Measurements from ENCODE around the gene HSD3B2.

HSD3B2 gene

DNA sequence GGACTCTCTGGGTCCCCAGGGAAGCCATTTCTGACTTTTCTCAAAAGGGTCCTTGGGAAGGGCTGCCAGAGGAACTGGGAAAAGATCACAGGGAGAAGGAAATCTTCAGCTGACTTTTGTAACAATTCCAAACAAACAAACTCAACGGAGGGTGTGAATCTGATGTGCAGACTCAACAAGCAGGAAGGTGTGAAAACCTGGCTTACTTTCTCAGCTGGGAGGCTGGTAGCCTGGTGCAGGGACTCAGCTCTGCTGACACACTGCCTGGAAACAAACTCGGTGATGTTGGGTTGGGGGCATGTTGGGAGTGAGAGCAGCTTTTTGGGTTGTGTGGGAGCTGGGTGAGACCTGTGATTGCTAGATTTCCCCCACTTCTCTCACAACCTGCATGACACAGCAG lies 10.2 kb upstream of the HSD3B2 start:
- DNase-seq: no peak

- no peak for DNase-seq
Measured at GRCh38 chr1:119409731-119410130, 5.2 kb upstream of the HSD3B2 start.

DNA sequence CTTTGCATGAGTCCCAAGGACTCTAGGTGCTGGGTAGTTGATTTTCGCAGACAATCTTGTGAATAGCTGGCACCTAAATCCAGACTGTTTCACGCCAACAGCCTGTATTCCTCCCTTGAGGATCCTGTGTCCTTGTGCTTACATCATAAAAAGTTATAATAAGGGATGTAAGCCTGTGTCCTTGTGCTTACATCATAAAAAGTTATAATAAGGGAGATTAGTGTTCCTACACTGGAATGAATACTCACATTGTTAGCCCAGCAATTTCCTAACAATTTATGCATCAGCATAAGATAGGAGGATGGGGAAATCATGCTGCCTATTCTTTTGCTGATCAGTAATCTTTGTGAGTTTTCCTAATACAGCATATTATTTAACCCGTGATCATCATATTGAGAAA lies 4.0 kb upstream of the HSD3B2 start:
- DNase-seq: no peak

GRCh38 chr1:119416006-119416640 lies 1.2 kb downstream of the HSD3B2 start:
- DNase-seq: no peak

DNA sequence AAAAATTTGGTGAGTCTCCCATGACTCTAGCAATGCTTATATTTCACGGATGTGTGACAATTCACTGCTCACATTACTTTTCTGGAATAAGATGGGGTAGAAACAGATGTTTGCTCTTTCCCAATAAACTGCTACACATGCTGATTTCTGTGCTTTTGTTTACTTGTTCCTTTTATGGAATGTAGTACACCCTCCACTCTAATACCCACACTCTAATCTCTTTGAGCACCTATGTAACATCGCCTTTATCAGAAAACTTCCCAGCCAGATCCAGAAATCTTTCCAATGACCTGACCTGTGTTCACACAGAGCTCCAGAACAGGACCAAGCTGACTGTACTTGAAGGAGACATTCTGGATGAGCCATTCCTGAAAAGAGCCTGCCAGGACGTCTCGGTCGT lies 4.2 kb downstream of the HSD3B2 start:
- no peak for DNase-seq

GRCh38 chr1:119420638-119421037 lies 5.7 kb downstream of the HSD3B2 start:
- DNase-seq: no peak

DNA sequence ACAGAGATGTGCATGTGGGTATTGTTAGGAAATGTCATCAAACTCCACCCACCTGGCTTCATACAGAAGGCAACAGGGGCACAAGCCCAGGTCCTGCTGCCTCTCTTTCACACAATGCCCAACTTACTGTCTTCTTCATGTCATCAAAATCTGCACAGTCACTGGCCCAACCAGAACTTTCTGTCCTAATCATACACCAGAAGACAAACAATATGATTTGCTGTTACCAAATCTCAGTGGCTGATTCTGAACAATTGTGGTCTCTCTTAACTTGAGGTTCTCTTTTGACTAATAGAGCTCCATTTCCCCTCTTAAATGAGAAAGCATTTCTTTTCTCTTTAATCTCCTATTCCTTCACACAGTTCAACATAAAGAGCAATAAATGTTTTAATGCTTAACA lies 7.7 kb downstream of the HSD3B2 start:
- DNase-seq: no peak

GRCh38 chr1:119428991-119429390 lies 14.0 kb downstream of the HSD3B2 start:
- DNase-seq: no peak

DNA sequence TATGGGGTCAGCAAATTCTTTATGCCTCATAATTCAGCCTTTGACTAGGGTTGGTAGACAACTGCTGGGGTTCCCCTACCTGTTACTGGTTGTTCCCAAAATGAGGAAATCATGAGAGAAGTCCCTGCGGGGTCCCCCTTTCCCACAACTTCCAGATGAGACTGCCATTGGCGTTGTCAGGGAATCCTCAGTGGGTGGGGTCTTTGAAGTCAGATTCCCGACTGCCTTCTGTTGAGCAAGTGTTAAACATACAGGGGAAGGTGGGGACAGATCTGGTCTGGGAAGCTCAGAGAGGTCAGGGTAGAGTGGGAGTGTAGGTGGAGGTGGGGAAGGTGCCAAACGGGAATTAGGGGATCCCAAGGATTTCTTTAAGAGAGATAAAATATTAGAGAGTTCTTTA lies 14.7 kb downstream of the HSD3B2 start:
- DNase-seq: no peak

DNA sequence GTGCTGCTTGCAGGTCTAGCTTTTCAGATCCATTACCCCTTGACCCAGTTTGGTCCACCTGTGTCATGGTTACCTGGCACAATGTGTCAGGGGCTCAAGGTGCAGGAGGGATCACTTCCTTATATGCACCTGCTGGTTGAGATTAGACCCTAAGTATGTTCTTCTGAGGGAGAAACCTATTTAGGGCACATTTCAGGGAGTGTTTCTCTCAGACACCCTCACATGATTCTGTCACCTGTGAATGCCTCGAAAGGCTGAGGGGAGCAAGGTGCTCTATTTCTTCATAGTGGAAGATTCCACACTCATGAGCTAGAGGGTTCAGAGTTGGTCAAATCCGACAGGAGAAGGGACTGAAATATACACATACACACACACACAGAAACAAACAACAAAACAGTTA lies 15.5 kb downstream of the HSD3B2 start:
- DNase-seq: no peak

DNA sequence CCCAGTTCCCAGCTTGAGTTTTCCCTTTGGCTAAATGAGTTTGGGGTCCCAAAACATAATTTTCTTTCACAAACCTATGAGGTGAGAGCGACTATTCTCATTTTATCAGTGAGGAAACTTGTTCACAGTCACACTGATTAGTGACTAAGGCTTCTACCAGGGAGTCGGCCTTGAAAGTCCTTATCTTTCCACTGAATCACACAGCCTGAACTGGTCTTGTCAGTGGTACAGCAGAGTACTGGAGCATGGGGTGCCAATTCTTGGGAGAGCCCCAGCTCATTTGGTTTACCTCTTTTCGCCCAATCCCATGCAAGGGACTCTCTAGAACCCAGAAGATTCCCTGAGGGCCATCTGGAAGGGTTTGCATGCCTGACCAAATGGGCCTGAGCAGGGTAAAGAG lies 16.9 kb downstream of the HSD3B2 start:
- DNase-seq: no peak

DNA sequence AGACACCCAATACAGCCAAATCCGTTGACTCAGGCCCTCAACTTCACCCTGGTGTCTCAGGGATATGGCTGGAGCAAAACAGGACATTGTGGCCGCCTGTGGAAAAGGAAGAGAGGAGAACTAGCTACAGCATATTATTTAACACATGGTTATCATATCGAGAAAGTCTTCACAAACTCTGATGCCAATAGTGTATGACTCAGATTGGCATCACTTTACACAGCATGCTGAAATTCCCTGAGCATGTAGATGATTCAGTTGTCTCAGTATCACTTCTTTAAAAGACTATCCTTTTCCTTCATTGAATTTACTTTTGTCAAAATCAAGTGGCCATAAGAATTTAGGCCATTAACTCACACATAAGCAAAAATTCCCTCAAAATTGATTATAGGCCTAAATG lies 20.1 kb downstream of the HSD3B2 start:
- DNase-seq: no peak

GRCh38 chr1:119438761-119439160 lies 23.8 kb downstream of the HSD3B2 start:
- DNase-seq: no peak

GRCh38 chr1:119440721-119441307 lies 25.9 kb downstream of the HSD3B2 start:
- DNase-seq: no peak

GRCh38 chr1:119442756-119443155 lies 27.8 kb downstream of the HSD3B2 start:
- no peak for DNase-seq

DNA sequence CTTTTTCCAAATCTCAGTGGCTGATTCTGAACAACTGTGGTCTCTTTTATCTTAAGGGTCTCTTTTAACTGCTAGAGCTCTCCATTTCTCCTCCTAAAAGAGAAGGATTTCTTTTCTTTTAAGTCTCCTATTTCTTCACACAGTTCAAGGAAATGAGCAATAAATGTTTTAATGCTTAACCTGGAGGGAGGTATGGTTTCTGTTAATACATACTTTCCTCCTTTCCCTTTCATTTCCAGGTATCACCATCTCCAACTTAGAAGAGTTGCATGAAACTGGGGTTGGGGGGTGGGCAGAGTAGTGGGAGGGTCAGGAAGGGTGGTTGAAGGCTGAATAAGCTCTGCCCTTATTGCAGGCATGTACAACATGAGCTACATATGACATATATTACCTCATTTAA lies 31.4 kb downstream of the HSD3B2 start:
- DNase-seq: no peak

- DNase-seq: no peak
Measured at GRCh38 chr1:119447344-119448126, 32.6 kb downstream of the HSD3B2 start.

- DNase-seq: no peak
Measured at GRCh38 chr1:119448127-119448511, 33.2 kb downstream of the HSD3B2 start.

GRCh38 chr1:119449971-119450370 lies 35.0 kb downstream of the HSD3B2 start:
- no peak for DNase-seq

DNA sequence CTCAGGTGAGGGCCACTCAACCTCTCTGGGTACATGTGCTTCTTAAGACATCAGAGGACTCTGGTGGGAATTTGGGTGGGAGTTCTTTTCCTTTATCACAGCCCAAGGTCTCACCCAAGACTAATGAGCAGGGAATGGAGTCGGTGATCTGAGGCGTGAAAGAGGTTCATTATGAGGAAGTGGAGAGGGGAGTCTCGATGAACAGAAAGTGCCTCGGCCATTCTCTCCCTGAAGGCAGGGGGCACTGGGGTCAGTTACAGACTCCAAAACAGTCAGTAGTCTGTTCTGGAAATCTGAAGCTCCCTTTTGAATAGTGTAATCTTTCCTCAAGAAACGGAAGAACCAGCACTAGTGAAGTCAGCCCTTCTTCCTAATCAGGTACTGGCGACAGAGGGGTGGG lies 36.2 kb downstream of the HSD3B2 start:
- no peak for DNase-seq

DNA sequence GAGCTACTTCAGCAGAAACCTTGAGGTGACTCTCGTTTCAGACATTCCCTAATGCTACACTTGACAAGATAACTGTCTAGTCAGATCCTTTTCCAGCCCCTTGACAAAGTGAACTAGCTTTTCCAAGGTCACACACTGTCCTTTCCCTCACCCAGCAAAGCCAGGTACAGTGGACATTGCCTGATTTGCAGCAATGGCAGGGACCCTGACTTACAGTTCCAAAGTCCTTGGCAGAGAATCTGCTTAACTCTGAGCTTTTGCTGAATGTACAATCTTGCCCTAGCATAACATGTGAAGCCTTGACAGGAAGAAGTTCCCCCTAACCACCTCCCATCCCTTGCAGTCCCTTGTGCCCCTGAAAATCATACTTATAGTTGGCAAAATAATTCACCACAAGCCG lies 37.1 kb downstream of the HSD3B2 start:
- no peak for DNase-seq

- DNase-seq: no peak
Measured at GRCh38 chr1:119453021-119453420, 38.1 kb downstream of the HSD3B2 start.

GRCh38 chr1:119462964-119463363 lies 48.0 kb downstream of the HSD3B2 start:
- no peak for DNase-seq

DNA sequence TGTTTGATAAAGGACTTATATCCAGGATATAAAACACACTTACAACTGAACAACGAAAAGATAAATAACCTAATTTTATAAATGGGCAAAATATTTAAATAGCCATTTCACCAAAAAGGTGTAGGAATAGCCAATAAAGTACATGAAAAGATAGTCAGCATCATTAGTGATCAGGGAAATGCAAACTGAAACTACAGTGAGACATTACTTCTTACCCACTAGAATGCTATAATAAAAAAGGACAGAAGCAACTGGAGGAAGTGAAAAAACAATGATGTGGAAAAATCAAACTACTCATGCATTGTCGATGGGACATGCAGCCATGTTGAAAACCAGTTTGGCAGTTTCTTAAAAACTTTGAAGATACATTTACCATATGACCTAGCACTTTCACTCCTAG lies 48.6 kb downstream of the HSD3B2 start:
- no peak for DNase-seq

DNA sequence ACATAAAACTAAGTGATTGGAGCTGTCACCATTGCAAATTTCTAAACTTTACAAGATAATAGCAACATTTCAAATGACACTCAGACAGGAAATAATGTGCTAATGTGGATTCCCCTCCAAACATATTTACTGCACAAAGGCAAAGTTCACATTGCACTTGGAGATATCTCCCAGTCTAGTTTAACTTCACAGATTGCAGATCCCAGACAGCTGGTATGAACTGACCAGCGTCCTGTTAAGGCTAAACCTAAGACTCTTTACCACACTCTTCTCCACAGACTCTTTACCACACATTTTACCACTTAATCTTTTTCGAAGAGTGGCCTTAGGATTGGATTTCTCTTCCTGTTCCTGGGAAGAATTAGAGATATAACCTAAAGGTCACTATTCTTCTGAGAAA lies 51.5 kb downstream of the HSD3B2 start:
- no peak for DNase-seq

All from CD4-positive, alpha-beta T cell treated with Interleukin-6 for 4 hours (primary cell).